HL-60 (cell line): ENCODE results near the gene CREB5.

Experiments used
- DNase-seq, 2 experiments: peaks; one replicate each; pipeline ENCODE4 v3.0.0-alpha.2; 2010 to 2020; ENCODE audit warnings: low read depth in 1 of 2, low spot score in 1 of 2
- H3K27ac ChIP-seq: fragments of 250-450 bp; sonication (Bioruptor Pico); replicated peaks from 2 replicates; pipeline ENCODE4 v1.5.1; 2020; ENCODE audit warnings: mild to moderate bottlenecking, moderate library complexity
- H3K27me3 ChIP-seq: fragments of 250-450 bp; sonication (Bioruptor Pico); 2 replicates; pipeline ENCODE4 v1.5.1; 2021; ENCODE audit warnings: mild to moderate bottlenecking, moderate library complexity; ENCODE audit not compliant: insufficient read depth, poor library complexity, severe bottlenecking
- H3K4me3 ChIP-seq: replicated peaks from 2 replicates; pipeline ENCODE4 v1.5.1; 2011; ENCODE audit warnings: mild to moderate bottlenecking, control low read depth, low read length; ENCODE audit not compliant: insufficient read depth
- GABPA ChIP-seq: IDR thresholded peaks from 2 replicates; pipeline ENCODE4 v1.6.1; 2012; ENCODE audit warnings: low read depth
- POLR2AphosphoS5 ChIP-seq: IDR thresholded peaks from 2 replicates; pipeline ENCODE4 v1.6.1; 2012; ENCODE audit warnings: low read depth
- SPI1 ChIP-seq: IDR thresholded peaks from 2 replicates; pipeline ENCODE4 v1.6.1; 2012; ENCODE audit warnings: low read depth, mild to moderate bottlenecking, borderline replicate concordance
- TF ChIP-seq, protein P1 (sequence below): IDR thresholded peaks from 2 replicates; pipeline ENCODE4 v1.6.1; 2012; ENCODE audit warnings: low read depth; ENCODE audit not compliant: insufficient replicate concordance
- TF ChIP-seq, protein P2 (sequence below): IDR thresholded peaks from one replicate; pipeline ENCODE4 v1.5.1; 2011; ENCODE audit warnings: low read length, control low read depth, inconsistent platforms; ENCODE audit not compliant: insufficient read depth

Gene CREB5

DNA sequence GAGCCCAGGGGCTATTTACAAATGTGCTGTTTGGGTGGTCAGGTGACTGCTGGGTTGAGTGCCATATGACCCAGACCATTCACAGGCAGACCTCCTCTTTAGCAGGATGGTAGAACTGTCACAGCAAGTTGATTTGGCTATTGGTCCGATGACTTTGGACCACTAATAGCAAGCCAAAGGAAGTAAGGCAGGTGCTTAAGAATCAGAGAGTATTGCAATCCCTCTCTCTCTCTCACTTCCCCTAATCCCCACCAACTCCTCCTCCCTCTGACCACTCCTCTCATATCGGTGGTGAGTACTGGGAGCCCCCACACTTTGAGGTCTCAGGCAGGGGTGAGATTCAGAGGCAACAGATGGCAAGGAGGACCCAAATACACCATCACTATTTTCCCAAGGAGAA is 380.5 kb downstream of the CREB5 start:
- TF ChIP-seq GABPA (no peak), SPI1 (no peak), POLR2AphosphoS5 (no peak)
- TF ChIP-seq, protein P1, sequence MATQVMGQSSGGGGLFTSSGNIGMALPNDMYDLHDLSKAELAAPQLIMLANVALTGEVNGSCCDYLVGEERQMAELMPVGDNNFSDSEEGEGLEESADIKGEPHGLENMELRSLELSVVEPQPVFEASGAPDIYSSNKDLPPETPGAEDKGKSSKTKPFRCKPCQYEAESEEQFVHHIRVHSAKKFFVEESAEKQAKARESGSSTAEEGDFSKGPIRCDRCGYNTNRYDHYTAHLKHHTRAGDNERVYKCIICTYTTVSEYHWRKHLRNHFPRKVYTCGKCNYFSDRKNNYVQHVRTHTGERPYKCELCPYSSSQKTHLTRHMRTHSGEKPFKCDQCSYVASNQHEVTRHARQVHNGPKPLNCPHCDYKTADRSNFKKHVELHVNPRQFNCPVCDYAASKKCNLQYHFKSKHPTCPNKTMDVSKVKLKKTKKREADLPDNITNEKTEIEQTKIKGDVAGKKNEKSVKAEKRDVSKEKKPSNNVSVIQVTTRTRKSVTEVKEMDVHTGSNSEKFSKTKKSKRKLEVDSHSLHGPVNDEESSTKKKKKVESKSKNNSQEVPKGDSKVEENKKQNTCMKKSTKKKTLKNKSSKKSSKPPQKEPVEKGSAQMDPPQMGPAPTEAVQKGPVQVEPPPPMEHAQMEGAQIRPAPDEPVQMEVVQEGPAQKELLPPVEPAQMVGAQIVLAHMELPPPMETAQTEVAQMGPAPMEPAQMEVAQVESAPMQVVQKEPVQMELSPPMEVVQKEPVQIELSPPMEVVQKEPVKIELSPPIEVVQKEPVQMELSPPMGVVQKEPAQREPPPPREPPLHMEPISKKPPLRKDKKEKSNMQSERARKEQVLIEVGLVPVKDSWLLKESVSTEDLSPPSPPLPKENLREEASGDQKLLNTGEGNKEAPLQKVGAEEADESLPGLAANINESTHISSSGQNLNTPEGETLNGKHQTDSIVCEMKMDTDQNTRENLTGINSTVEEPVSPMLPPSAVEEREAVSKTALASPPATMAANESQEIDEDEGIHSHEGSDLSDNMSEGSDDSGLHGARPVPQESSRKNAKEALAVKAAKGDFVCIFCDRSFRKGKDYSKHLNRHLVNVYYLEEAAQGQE: no peak
- H3K27me3 ChIP-seq: no peaks in the 10 kb centered on the region
- no peak for DNase-seq
- H3K27ac ChIP-seq: no peak overlapping the region
- no peak overlapping the region for H3K4me3 ChIP-seq

DNA sequence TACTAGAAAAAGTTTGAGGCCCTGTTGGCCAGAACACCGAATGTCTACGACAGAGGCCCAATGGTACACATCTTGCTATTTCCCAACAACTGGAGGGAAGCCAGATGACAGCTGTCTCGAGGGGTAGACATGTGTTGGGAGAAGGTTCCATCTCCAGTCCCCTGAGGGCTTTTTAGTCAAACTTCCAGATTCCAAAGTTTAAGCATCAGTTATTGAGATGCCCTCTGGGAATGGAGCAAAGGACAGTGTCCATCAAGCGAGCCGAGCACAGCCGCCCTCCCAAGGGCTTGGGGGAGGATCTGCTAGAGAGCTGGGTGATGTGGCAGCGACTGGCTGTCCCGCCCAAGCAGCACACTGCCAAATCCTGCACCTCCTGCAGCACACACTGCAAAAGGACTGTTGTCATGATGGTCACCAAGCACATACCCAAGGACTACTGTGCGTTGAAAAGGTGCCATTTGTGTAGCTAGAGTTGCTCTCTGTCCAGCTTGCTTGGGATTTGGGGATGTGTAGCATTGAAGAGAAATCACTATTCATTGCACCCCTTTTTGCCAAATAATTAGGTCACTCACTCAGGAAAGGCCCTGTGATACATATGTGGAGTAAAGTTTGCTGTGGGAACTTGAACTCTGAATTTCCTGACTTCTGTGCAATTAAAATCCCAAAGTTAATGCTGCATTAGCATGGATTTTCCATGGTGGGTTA is 381.2 kb downstream of the CREB5 start:
- DNase-seq: no peak
- Histone ChIP-seq H3K27me3 (no peaks in the 10 kb centered on the region), H3K4me3 (no peak overlapping the region), H3K27ac (no peak overlapping the region)
- TF ChIP-seq, protein P1: no peak
- TF ChIP-seq GABPA (no peak), POLR2AphosphoS5 (no peak), SPI1 (no peak)
- TF ChIP-seq, protein P2, sequence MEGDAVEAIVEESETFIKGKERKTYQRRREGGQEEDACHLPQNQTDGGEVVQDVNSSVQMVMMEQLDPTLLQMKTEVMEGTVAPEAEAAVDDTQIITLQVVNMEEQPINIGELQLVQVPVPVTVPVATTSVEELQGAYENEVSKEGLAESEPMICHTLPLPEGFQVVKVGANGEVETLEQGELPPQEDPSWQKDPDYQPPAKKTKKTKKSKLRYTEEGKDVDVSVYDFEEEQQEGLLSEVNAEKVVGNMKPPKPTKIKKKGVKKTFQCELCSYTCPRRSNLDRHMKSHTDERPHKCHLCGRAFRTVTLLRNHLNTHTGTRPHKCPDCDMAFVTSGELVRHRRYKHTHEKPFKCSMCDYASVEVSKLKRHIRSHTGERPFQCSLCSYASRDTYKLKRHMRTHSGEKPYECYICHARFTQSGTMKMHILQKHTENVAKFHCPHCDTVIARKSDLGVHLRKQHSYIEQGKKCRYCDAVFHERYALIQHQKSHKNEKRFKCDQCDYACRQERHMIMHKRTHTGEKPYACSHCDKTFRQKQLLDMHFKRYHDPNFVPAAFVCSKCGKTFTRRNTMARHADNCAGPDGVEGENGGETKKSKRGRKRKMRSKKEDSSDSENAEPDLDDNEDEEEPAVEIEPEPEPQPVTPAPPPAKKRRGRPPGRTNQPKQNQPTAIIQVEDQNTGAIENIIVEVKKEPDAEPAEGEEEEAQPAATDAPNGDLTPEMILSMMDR: no peak

DNA sequence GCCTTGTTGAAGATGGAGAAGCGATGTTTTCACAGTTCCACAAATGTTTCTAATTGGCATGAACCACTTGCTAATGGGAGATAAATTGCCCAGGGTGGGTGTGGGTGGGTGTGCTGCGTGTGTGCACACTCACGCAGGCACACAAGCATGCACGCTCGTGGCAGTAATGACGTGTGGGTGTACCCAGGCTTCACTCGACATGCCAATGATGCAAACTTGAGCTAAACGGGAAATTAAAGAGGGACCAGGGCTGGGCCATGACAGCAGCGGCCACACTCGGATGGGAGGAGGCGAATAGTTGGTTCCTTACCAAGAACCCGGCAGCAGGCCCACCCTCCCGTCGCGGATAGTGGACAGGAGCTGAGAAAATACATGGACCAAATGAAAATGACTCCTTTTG is 386.0 kb downstream of the CREB5 start:
- Histone ChIP-seq H3K27me3 (no peaks in the 10 kb centered on the region), H3K27ac (no peak overlapping the region), H3K4me3 (no peak overlapping the region)
- TF ChIP-seq POLR2AphosphoS5: no peak
- TF ChIP-seq, protein P2: no peak
- no peak for TF ChIP-seq GABPA
- TF ChIP-seq SPI1: no peak
- TF ChIP-seq, protein P1: no peak
- no peak for DNase-seq
